HG02973 (cell line): Measurements from ENCODE around the gene GRK5.
"Not testable (repeated sequence)": the region's sequence is repeated elsewhere in the genome, so short reads cannot be mapped to it uniquely, and the experiment has no call there.

Source experiments
- ATAC-seq: cut with Tn5 transposase; IDR thresholded peaks from one replicate; pipeline ENCODE4 v1.9.1; 2021; ENCODE audit warnings: moderate library complexity; ENCODE audit not compliant: unreplicated experiment

GRK5 gene

GRCh38 chr10:119207366-119207666 is at the start of gene GRK5:
TSS of gene GRK5 (plus strand) at chr10:119207571. CDS start at chr10:119207918, 347 bp downstream.
- peak; percentile 67 for ATAC-seq

- no peak for ATAC-seq
These were observed 48.0 kb upstream of the GRK5 start for GRCh38 chr10:119159332-119159731.

- ATAC-seq: no peak
These were observed 45.5 kb upstream of the GRK5 start for GRCh38 chr10:119161680-119162451.

DNA sequence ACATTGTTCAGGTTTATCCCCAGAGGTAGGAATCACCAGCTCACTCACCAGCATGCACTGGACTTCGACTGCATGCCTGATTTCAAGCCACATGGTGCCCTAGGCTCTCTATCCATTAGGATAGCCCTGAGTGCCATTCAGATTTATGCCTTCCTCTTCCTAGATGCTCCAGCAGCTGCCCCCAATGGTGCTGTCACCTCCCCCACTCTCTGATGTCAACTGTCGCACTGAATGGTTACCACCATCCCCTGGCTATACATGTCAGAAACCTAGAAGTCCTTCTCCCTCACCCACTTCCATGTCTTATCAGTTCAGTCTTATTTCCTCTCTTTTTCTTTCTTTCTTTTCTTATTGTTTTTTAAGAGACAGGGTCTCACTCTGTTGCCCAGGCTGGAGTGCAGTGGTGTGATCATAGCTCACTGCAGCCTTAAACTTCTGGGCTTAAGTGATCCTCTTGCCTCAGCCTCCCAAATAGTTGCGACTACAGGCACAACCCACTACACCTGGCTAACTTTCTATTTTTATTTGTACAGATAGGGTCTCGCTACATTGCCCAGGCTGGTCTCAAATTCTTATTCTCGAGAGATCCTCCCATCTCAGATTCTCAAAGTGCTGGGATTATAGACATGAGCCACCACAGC is 44.8 kb upstream of the GRK5 start:
- no peak for ATAC-seq

GRCh38 chr10:119165171-119166117 is 41.9 kb upstream of the GRK5 start, which contains the start of gene SFXN4:
TSS of gene SFXN4 (minus strand) at chr10:119165714. CDS start at chr10:119165647, 67 bp downstream.
- peak; percentile 90 for ATAC-seq

DNA sequence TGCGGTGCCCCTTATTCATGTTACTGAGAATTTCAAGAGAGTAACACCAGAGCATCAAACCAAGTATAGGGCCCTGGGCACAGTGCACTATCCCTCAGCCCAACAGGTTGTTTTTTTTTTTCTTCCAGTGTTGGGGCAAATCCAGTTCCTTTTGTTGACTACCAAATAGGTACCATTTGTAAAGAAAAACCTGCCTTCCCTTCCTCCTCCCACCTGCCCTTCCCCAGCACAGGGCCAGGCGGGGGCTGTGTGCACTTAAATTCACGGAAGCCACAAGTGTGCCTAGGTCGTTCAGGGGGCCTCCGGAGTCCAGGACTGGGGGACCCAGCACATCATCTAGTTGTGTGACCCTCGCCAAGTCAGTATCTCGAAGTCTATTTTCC is 41.3 kb upstream of the GRK5 start:
- ATAC-seq: no peak

GRCh38 chr10:119166564-119166963 is 40.8 kb upstream of the GRK5 start:
- no peak for ATAC-seq

GRCh38 chr10:119167041-119167440 is 40.3 kb upstream of the GRK5 start:
- no peak for ATAC-seq

GRCh38 chr10:119174109-119174508 is 33.3 kb upstream of the GRK5 start:
- ATAC-seq: no peak

DNA sequence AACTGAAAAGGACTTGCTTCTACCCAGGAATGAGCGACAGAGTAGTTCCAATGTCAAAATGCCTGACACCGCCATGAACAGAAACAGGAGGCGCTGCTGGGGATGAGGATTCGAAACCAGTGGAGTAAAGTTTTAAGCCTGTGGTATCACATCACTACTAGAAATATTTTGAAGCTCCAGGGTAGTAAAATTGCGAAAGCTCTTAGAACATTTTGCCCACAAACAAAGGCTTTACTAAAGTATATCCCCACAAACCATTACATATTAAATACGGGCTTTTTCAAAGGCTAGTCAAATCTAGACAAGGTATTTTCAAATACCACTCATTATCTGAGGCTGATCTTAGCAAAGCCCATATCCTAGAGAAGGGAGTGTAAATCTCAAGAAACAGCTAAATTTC is 31.2 kb upstream of the GRK5 start:
- ATAC-seq: no peak

GRCh38 chr10:119177708-119178371 is 29.5 kb upstream of the GRK5 start:
- peak; percentile 20 for ATAC-seq

GRCh38 chr10:119178372-119179119 is 28.8 kb upstream of the GRK5 start, which contains the start of gene PRDX3:
TSS of gene PRDX3 (minus strand) at chr10:119178812. CDS start at chr10:119178790, 22 bp downstream.
- peak; percentile 87 for ATAC-seq

DNA sequence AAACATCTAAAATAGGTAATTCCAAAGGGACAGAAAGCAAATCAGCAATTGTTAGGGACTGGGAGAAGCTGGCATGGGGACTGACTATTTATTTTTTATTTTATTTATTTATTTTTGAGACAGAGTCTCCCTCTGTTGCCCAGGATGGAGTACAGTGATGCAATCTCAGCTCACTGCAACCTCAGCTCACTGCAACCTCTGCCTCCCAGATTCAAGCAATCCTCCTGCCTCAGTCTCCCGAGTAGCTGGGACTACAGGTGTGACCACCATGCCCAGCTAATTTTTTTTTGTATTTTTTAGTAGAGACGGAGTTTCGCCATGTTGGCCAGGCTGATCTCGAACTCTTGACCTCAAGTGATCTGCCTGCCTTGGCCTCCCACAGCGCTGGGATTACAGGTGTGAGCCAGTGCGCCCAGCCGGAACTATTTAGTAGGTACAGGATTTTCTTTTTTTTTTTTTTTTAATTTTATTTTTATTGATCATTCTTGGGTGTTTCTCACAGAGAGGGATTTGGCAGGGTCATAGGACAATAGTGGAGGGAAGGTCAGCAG is 26.4 kb upstream of the GRK5 start:
- not testable (repeated sequence) for ATAC-seq

DNA sequence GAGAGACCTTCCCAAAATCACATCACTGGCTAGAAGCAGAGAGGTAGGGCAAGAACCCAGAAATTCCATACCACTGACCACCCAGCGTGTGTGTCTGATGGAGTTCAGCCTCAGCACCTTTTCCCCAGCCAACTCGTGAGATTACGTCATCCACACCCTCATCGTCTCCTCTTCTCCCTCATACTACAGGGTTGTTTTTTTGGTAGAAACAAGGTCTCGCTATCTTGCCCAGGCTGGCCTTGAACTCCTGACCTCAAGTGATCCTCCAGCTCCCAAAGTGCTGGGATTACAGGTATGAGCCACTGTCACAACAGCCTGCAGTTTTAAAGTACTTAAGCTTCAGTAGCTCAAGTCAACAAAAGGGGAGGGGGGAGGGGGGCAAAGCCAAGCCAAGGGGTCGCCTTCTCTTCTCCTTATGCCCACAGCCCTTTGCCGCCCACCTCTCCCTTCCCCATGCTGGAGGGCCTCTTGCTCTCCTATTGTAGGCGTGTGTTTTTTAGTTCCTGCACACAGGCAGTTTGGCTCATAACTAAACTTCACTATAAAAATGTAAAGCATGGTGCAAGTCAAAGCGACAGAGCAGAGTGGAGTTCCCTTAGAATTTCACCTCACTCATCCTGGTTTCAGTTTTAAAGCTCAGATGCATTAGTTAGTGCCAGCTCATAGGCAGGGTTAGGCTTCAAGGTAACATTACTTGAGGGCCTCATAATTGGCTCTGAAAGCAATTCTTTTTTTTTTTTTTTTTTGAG is 23.5 kb upstream of the GRK5 start:
- no peak for ATAC-seq

GRCh38 chr10:119189811-119190282 is 17.5 kb upstream of the GRK5 start:
- ATAC-seq: no peak

GRCh38 chr10:119190353-119190752 is 17.0 kb upstream of the GRK5 start:
- ATAC-seq: no peak

GRCh38 chr10:119190954-119191785 is 16.2 kb upstream of the GRK5 start:
- ATAC-seq: no peak

DNA sequence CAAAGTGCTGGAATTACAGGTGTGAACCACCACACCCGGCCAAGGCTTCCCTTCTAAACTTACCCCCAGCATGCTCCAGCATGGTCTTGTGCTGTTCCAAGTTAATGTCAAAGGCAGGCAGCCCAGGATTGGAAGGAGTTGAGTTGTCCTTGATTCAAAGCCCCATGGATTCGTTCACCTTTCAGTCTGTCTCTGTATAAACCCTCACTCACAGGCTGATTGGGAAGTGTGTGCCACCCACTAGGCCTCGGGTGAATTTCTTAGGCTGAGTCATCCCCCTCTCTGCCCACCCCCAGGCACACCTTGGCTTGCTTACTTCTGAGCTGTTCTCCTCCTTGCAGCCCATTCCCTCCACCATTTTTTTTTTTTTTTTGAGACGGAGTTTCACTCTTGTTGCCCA is 15.5 kb upstream of the GRK5 start:
- no peak for ATAC-seq
